ENCODE results near the gene JAG1. TPM values are rescaled to one million over a fixed set of nuclear protein-coding genes. Genes with fewer than 3 reads are reported as not detected.

The JAG1 gene
- total RNA-seq, 2 experiments from 2014 or later = 0.32 to 0.67 TPM

DNA sequence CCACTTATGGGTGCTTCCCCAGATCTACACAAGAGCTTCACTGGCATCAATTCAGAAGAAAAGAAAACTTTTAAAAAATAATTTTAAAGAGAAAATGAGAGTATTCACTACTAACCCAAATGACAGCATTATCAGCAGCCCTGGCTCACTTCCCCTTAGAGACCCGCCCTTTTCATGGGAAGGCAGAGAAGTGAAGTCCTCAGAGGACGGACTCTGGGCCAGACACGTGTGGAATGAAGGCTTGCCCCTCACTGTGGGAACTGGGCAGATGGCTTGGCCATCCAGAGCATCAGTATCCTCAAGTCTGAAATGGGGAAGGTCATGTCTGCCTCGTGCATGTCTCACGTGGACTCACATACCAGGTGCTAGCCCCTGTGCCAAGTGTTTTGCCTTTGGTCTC, 63.5 kb downstream of the JAG1 start:
- Histone ChIP-seq H3K4me2 (ENCODE audit: low read length) (no peak overlapping the region), H3K9me2 (ENCODE audit: insufficient read depth, low read length) (no peaks in the 10 kb centered on the region), H3K4me1 (ENCODE audit: insufficient read depth, low read length, poor library complexity, severe bottlenecking) (no peaks in the 10 kb centered on the region), H3K9me3 (ENCODE audit: low read length) (no peaks in the 10 kb centered on the region), H2AFZ (ENCODE audit: low read length) (no peak overlapping the region), H3K36me3 (ENCODE audit: insufficient read depth, low read length) (no peaks in the 10 kb centered on the region), H3K27ac (ENCODE audit: low read depth, low read length, poor library complexity, severe bottlenecking) (no peak overlapping the region), H4K20me1 (ENCODE audit: insufficient read depth, low read length) (no peaks in the 10 kb centered on the region), H3K79me2 (ENCODE audit: insufficient read depth, low read depth, low read length) (no peaks in the 10 kb centered on the region), H3K4me3 (ENCODE audit: low read depth, low read length, poor library complexity, severe bottlenecking) (no peak overlapping the region)
- POLR2A ChIA-PET = no interaction called here
- no peak for TF ChIP-seq EZH2phosphoT487 (IDR thresholded peaks at IDR 0.05; ENCODE audit: borderline replicate concordance, low read depth, low read length)
- TF ChIP-seq, protein P1, sequence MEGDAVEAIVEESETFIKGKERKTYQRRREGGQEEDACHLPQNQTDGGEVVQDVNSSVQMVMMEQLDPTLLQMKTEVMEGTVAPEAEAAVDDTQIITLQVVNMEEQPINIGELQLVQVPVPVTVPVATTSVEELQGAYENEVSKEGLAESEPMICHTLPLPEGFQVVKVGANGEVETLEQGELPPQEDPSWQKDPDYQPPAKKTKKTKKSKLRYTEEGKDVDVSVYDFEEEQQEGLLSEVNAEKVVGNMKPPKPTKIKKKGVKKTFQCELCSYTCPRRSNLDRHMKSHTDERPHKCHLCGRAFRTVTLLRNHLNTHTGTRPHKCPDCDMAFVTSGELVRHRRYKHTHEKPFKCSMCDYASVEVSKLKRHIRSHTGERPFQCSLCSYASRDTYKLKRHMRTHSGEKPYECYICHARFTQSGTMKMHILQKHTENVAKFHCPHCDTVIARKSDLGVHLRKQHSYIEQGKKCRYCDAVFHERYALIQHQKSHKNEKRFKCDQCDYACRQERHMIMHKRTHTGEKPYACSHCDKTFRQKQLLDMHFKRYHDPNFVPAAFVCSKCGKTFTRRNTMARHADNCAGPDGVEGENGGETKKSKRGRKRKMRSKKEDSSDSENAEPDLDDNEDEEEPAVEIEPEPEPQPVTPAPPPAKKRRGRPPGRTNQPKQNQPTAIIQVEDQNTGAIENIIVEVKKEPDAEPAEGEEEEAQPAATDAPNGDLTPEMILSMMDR (conservative IDR thresholded peaks at IDR 0.05; ENCODE audit: low read length) = no peak
- intact Hi-C loops (cut with micrococcal nuclease; ENCODE audit: unreplicated experiment) = no loop called here
- no peak for DNase-seq (ENCODE audit: low spot score)
- CTCF ChIA-PET (ENCODE audit: unreplicated experiment) = no interaction called here
- BruUV-seq (replicated peaks) = no TSS peak

- H3K4me2 ChIP-seq (ENCODE audit: low read length) = no peak overlapping the region
- no peaks in the 10 kb centered on the region for H3K9me2 ChIP-seq (ENCODE audit: insufficient read depth, low read length)
- no peaks in the 10 kb centered on the region for H3K4me1 ChIP-seq (ENCODE audit: insufficient read depth, low read length, poor library complexity, severe bottlenecking)
- BruUV-seq (replicated peaks) = no TSS peak
- POLR2A ChIA-PET = no interaction called here
- H3K4me3 ChIP-seq (ENCODE audit: low read depth, low read length, poor library complexity, severe bottlenecking) = no peak overlapping the region
- CTCF ChIA-PET (ENCODE audit: unreplicated experiment) = no interaction called here
- no peaks in the 10 kb centered on the region for H3K79me2 ChIP-seq (ENCODE audit: insufficient read depth, low read depth, low read length)
- H3K36me3 ChIP-seq (ENCODE audit: insufficient read depth, low read length) = no peaks in the 10 kb centered on the region
- no peak overlapping the region for H2AFZ ChIP-seq (ENCODE audit: low read length)
- no peaks in the 10 kb centered on the region for H4K20me1 ChIP-seq (ENCODE audit: insufficient read depth, low read length)
- DNase-seq (ENCODE audit: low spot score) = no peak
- H3K27ac ChIP-seq (ENCODE audit: low read depth, low read length, poor library complexity, severe bottlenecking) = no peak overlapping the region
- intact Hi-C loops (cut with micrococcal nuclease; ENCODE audit: unreplicated experiment) = no loop called here
- H3K9me3 ChIP-seq (ENCODE audit: low read length) = no peaks in the 10 kb centered on the region
- TF ChIP-seq, protein P1 (conservative IDR thresholded peaks at IDR 0.05; ENCODE audit: low read length) = no peak
- TF ChIP-seq EZH2phosphoT487 (IDR thresholded peaks at IDR 0.05; ENCODE audit: borderline replicate concordance, low read depth, low read length) = no peak
Measured at GRCh38 chr20:10609770-10610169, 64.0 kb downstream of the JAG1 start.

DNA sequence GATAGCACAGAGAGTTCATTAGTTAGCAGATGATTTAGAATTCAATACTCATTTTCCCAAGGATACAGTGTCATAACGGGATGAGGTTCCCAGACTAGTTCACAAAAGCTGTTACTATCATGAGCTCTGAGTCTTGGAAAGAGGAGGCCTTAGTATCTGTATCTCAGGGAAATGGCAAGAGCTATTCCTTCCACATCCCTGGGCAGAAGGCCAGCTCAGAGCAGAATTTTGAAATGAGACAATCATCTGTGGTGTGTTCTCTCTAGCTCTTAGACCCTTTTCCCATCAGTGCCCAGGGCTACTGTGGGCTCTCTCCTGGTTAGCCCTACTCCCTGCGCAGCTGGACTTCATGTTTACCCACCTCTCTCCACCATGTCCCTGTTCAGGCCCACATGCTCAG, 64.5 kb downstream of the JAG1 start:
- H3K4me3 ChIP-seq (ENCODE audit: low read depth, low read length, poor library complexity, severe bottlenecking) = no peak overlapping the region
- no peak for DNase-seq (ENCODE audit: low spot score)
- no peaks in the 10 kb centered on the region for H4K20me1 ChIP-seq (ENCODE audit: insufficient read depth, low read length)
- H3K36me3 ChIP-seq (ENCODE audit: insufficient read depth, low read length) = no peaks in the 10 kb centered on the region
- H3K9me2 ChIP-seq (ENCODE audit: insufficient read depth, low read length) = no peaks in the 10 kb centered on the region
- ChIA-PET POLR2A (interaction anchor here (1.1 kb wide), 1 partner anchor 32 kb away, joined by 3 read pairs; no protein-coding TSS in a partner anchor), CTCF (ENCODE audit: unreplicated experiment) (no interaction called here)
- TF ChIP-seq, protein P1 (conservative IDR thresholded peaks at IDR 0.05; ENCODE audit: low read length) = no peak
- TF ChIP-seq EZH2phosphoT487 (IDR thresholded peaks at IDR 0.05; ENCODE audit: borderline replicate concordance, low read depth, low read length) = no peak
- no peaks in the 10 kb centered on the region for H3K9me3 ChIP-seq (ENCODE audit: low read length)
- intact Hi-C loops (cut with micrococcal nuclease; ENCODE audit: unreplicated experiment) = no loop called here
- H3K4me1 ChIP-seq (ENCODE audit: insufficient read depth, low read length, poor library complexity, severe bottlenecking) = no peaks in the 10 kb centered on the region
- H3K27ac ChIP-seq (ENCODE audit: low read depth, low read length, poor library complexity, severe bottlenecking) = no peak overlapping the region
- no TSS peak for BruUV-seq (replicated peaks)
- no peaks in the 10 kb centered on the region for H3K79me2 ChIP-seq (ENCODE audit: insufficient read depth, low read depth, low read length)
- no peak overlapping the region for H3K4me2 ChIP-seq (ENCODE audit: low read length)
- no peak overlapping the region for H2AFZ ChIP-seq (ENCODE audit: low read length)

Measured in OCI-LY7 (cell line).